NCI-H1105 treated with DMSO at 0.1 percent for 48 hours (cell line): Measurements from ENCODE around the gene WBP2.

ENCODE experiments used
- DNase-seq: peaks from one replicate; lab custom pipeline; 2025; lab: John Stamatoyannopoulos, UW

The WBP2 gene

DNA sequence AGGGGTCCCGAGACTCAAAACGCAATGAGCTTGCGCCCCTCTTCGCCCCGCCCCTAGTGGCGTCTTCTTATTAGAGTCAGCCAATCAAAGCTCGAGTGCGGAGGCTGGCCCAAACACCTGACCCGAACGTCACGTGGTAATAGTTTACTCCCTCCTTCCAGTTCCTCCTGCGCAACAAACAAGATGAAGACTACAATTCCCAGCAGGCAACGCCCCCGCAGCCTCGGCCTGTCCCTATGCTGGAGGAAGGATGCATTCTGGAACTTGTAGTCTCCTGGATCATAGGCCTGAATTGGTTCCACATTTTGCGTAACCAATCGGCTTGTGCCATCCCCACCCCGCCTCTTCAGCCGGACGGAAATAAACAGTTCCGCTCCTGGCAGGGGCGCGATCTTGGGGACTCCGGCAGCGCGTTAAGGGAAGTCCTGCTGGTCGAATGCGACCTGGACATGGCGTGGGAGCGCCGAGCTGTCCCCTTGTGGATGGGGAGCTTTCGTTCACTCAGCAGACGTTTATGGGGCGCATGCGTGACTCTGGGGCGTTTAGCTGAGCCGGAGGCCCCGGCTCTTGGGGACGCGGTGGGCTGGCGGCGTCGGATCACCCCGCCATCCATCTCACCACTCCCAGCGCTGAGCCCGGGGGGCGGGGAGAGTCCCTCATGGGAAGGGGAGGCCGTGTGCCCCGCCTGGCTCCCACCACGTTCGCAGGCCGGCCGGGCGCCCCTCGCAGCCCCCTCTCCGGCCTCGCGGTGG, at the start of gene WBP2:
Gene WBP2 (minus strand): TSS at position 26 of the 752 bp plus-strand sequence. CDS start 38 bp downstream, outside the sequence.
- DNase-seq = peak; percentile 99

DNA sequence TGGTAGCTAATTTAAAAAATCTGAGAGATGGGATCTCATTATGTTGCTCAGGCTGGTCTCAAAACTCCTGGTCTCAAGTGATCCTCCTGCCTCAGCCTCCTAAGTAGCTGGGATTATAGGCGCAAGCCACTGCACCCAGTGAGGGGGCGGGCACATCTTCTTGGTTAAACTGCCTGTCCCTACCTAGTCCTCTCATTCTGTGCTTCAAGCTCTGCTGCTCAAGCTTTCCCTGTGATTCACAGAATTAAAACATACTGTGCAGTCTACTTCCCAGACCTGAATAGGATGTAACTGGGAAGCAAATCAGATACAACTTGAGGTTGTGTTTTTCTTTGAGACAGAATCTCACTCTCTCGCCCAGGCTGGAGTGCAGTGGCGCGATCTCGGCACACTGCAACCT, 47.3 kb upstream of the WBP2 start:
- DNase-seq = no peak

DNA sequence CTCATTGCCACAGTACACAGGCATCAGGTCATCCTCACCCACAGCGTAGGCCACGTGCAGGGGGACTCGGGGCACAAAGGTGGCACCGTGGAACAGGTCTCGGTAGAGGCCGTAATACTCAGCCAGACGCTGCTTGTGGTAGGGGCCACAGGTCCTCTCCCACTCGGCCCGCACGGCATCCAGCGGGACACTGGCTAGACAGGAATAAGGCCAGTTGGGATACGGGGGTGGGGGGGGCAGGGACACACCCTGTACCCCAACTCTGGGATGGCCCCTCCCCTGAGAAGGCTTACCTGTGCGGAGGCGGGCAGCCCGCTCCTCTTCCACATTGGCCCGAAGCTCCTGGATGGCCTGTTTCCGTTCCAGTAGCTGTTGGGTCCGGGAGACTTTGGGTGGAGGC, 46.6 kb upstream of the WBP2 start:
- DNase-seq = no peak

DNA sequence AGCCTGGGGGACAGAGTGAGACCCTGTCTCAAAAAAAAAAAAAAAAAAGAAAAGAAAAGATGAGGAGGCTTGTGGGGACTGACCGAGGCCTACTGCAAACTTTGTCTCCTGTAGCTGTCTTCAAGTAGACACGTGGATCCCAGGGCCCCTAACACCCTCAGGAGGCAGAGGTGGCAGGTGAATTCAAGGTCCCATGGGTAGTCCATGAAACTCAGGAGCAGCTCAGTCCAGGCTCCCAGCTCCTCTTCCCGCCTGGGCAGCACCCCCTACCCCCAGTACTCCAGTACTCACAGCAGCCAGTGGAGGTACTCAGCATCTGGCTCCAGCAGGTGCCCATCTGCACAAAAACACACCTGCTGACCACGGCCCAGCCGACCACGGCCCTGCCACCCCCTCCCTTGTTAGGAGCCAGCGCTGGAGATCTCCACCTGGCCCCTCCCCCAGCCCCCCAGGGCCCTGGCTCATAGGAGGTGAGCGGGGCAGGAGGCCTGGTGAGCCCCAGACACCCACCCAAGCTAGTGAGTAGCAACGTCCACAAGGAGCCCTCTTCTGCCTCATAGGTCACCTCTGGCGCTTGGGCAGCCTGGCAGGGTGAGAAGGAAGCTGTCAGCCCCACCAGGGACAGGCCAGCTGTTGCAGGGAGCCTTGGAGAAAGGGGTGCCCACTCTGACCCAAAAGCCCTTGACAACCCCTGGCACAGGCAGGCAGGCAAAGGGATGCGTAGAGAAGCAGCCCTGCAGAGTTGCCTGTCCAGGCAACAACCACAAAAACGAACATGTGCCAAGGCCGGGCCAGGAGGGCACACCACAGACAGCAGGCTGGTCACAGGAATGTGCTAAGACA, 45.8 kb upstream of the WBP2 start:
- DNase-seq = no peak

GRCh38 chr17:75899767-75900468, 44.8 kb upstream of the WBP2 start:
- DNase-seq = no peak

DNA sequence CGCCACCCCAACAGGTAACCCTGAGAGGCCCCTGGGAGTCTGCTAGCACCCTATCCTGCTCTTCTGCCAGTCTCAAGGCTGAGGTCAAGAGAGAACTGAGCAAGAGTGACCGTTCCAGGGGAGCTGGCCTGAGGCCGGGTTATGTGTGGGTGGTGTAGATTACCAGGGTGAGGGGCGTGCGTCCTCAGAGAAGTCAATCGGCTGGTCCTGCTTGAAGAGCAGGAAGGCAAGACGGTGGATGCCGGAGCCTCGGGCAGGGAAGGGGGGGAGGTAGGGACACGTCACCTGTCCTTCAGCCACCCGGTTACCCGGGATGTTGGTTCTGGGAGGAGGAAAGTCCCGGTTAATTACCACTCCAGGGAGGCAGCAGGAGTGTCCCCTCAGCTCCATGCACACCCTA, 44.2 kb upstream of the WBP2 start:
- DNase-seq = no peak

- DNase-seq = no peak
Measured at GRCh38 chr17:75898791-75899190, 43.7 kb upstream of the WBP2 start.

- DNase-seq = no peak
Measured at GRCh38 chr17:75898065-75898464, 42.9 kb upstream of the WBP2 start.

DNA sequence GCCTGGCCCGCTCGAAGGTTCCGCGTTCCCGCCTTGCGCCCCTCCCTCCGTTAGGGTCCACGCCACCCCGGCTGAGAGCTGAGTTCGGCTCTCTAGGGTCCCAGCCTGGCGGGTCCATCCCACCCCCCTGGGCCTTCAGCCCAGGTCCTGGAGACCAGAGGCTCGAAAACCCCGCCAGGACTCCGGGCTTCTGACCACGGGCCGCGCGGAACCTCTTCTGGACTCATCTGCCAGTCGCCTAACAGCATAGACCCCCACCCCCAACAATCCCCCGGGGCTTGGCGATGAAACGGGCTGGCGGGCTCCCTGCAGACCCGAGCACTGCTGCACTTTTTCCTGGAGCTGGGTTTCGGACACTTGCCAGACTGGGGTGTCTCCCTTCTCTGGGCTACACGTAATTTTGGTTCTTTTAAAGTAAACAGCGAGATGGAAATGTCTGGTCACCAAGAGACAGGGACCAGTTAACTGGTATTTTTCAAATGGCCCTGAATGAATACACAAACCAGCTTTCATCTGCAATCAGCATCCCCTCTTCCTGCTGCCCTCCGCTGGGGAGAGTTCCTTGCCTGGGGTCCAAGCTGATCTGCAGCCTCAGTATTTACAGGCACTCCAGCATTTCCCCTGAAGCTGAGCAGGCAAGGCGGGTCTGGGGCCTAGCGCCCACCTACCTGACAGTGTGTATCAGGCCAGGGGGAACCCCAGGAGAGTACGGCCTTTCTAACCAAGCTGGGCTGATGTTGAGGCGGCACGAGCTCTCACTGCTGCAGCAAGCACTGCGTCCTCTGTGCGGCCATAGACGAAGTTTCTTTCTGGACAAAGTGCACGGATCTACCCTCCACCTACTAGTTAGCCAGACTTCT, 42.3 kb upstream of the WBP2 start:
- no peak for DNase-seq

DNA sequence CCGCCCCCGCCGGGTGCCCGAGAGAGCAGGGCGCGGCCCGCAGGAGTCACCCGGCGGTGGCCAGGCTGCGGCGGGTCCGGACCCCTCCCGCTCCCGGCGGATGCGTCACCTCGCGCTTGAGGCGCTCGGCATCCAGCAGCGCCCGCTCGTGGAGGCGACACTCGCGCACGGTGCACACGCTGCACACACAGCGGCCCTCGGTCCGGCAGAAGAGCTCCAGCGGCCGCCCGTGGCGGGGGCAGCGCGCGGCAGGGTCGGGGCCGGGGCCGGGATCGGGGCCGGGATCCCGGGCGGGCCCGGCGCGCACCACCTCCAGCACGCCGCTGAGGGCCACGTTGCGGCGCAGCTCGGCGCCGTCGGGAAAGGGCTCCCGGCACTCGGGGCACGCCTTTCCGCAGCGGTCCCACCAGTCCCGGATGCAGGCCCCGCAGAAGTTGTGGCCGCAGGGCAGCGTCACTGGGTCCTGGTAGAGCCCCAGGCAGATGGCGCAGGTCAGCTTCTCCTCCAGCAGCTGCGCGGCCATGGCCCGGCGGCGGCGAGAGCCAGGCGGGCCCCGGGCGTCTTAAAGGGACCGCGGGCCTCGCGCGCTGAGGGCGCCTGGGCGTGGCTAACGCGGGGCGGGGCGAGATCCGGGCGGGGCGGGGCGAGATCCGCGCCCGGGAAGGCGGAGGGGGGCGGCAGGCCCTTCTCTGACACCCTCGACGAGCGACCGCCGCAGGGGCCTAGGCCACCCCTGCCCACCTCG, 41.5 kb upstream of the WBP2 start, which contains the start of gene TRIM65:
Gene TRIM65 (minus strand): TSS at position 537 of the 745 bp plus-strand sequence. CDS start 14 bp downstream, at position 523.
- peak; percentile 59 for DNase-seq

DNA sequence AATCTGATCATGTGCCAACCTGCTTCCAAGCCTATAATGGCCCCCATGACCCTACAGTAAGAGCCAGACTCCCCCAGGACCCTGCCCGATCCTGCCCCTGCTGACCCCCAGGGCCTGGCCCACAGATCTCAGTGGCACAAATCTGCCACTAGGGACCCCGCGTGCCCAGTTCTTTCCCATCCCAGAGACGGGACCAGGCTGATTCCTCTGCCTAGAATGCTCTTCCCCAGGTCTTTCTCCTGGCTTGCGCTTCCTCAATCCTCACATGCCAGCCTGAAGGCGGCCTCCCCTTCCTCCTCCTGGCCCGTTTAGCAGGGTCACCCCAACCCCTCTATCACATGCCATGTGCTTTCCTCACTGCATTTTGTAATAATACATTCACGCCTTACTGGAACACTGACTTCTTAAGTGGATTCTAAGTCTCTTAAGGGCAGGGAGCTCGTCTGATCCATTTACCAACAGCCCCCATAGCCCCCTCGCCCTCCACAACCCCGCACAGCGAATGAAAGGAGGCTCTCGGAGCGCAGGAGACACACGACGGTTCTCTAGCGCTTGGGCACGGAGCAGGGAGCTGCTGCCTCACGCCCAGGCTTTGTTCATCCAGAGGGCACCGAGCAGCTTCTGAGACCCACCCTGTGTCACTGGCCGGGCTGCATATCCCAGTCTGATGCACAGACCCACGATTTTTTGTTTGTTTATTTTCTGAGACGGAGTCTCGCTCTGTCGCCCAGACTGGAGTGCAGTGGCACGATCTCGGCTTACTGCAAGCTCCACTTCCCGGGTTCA, 40.4 kb upstream of the WBP2 start:
- no peak for DNase-seq

- DNase-seq = no peak
Measured at GRCh38 chr17:75894049-75894733, 39.1 kb upstream of the WBP2 start.

GRCh38 chr17:75893305-75894048, 38.3 kb upstream of the WBP2 start:
- no peak for DNase-seq

DNA sequence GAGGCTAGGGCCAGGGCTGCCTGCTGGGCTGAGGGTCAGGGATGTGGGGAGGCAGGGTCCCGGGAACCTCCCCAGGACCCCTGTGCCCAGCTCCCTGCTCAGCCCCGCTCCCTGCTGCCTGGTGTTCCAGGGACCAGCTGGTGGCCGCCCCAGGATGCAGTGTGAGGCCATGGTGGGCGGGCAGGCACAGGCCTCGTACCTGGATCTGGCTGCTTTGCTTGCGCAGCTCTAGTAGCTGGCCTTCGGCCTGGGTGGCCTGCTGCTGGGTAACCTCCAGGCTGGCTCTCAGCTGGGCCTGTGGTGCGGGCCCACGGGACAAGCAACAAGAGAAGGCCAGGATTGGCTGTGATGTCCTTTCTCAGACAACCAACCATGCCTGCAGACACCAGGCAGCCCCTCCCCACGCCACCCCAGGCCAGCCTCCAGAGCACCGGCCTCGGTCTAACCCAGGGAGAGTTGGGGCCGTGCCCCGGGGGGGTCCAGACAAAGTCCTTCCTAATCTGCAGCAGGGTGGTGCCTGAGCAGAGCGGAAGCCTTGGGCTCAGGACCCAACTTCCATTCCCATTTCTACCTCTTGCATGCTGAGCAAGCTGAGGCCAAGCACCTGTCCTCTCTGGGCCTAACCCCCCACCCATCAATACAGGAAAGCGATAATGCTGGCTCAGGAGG, 37.6 kb upstream of the WBP2 start:
- no peak for DNase-seq

GRCh38 chr17:75891605-75892555, 36.7 kb upstream of the WBP2 start:
- no peak for DNase-seq

GRCh38 chr17:75891022-75891604, 36.0 kb upstream of the WBP2 start:
- no peak for DNase-seq

DNA sequence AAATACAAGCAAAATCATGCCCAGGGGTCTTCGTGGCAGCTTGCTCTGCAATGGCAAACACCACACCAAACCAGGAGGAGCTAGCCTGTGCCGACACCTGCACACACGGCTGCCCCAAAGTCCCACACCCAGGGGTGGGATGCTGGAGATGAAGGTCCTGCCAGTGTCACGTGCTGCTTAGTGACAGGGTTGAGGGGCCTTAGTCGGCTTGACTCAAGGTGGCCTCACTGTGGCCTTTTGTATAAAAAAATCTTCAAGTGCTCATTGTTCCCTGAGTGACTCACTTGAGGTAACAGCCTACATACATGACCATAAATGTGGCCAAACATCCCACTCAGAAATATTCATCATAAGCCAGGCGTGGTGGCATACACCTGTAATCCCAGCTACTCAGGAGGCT, 34.3 kb upstream of the WBP2 start:
- DNase-seq = no peak
